ENCODE results near the gene PPP6R2.
A peak's percentile ranks its signal among the peaks of the same experiment; 100 is the strongest.
"Not testable (repeated sequence)": the region's sequence is repeated elsewhere in the genome, so short reads cannot be mapped to it uniquely, and the experiment has no call there.

PPP6R2 gene

GRCh38 chr22:50360578-50360977 lies 17.5 kb downstream of the PPP6R2 start:
- Mint-ChIP-seq H3K4me1 (peaks cover 25% of the 10 kb centered on the region), H3K27ac (no peak overlapping the region), H3K27me3 (no peaks in the 10 kb centered on the region), H3K36me3 (peaks cover 28% of the 10 kb centered on the region), H3K4me3 (no peak overlapping the region), H3K9me3 (no peaks in the 10 kb centered on the region)
- DNase-seq = no peak
- CTCF ChIA-PET = interaction anchor here (1.6 kb wide), 1 partner anchor 18 kb away, joined by 4 read pairs; no protein-coding TSS in a partner anchor

- peaks cover 30% of the 10 kb centered on the region for H3K36me3 Mint-ChIP-seq
- no peaks in the 10 kb centered on the region for H3K27me3 Mint-ChIP-seq
- no peak overlapping the region for H3K4me3 Mint-ChIP-seq
- H3K9me3 Mint-ChIP-seq = no peaks in the 10 kb centered on the region
- no peak for DNase-seq
- CTCF ChIA-PET = interaction anchor here (1.6 kb wide), 1 partner anchor 17 kb away, joined by 4 read pairs; no protein-coding TSS in a partner anchor
- H3K4me1 Mint-ChIP-seq = peaks cover 25% of the 10 kb centered on the region
- no peak overlapping the region for H3K27ac Mint-ChIP-seq
Measured at GRCh38 chr22:50361222-50361621, 18.1 kb downstream of the PPP6R2 start.

GRCh38 chr22:50361688-50362087 lies 18.6 kb downstream of the PPP6R2 start:
- peak overlapping the region; percentile 59 for H3K27ac Mint-ChIP-seq
- H3K27me3 Mint-ChIP-seq = no peaks in the 10 kb centered on the region
- peaks cover 25% of the 10 kb centered on the region for H3K4me1 Mint-ChIP-seq
- H3K4me3 Mint-ChIP-seq = no peak overlapping the region
- H3K36me3 Mint-ChIP-seq = peaks cover 28% of the 10 kb centered on the region
- H3K9me3 Mint-ChIP-seq = no peaks in the 10 kb centered on the region
- CTCF ChIA-PET = interaction anchor here (1.6 kb wide), 1 partner anchor 16 kb away, joined by 4 read pairs; no protein-coding TSS in a partner anchor
- DNase-seq = no peak

GRCh38 chr22:50363166-50363802 lies 20.2 kb downstream of the PPP6R2 start:
- no peak overlapping the region for H3K4me3 Mint-ChIP-seq
- H3K36me3 Mint-ChIP-seq = peaks cover 34% of the 10 kb centered on the region
- no peak overlapping the region for H3K27ac Mint-ChIP-seq
- no peaks in the 10 kb centered on the region for H3K27me3 Mint-ChIP-seq
- H3K9me3 Mint-ChIP-seq = no peaks in the 10 kb centered on the region
- peaks cover 18% of the 10 kb centered on the region for H3K4me1 Mint-ChIP-seq
- CTCF ChIA-PET = no interaction called here
- DNase-seq = no peak

GRCh38 chr22:50363803-50364194 lies 20.7 kb downstream of the PPP6R2 start:
- H3K9me3 Mint-ChIP-seq, H3K4me3 Mint-ChIP-seq, CTCF ChIA-PET, H3K27ac Mint-ChIP-seq, DNase-seq, H3K27me3 Mint-ChIP-seq: not testable (repeated sequence)
- Mint-ChIP-seq H3K36me3 (peaks cover 37% of the 10 kb centered on the region), H3K4me1 (peaks cover 18% of the 10 kb centered on the region)

- H3K27ac Mint-ChIP-seq = no peak overlapping the region
- no peaks in the 10 kb centered on the region for H3K27me3 Mint-ChIP-seq
- no peak for DNase-seq
- H3K4me1 Mint-ChIP-seq = no peaks in the 10 kb centered on the region
- no peaks in the 10 kb centered on the region for H3K9me3 Mint-ChIP-seq
- no peak overlapping the region for H3K4me3 Mint-ChIP-seq
- H3K36me3 Mint-ChIP-seq = peaks cover 27% of the 10 kb centered on the region
- CTCF ChIA-PET = interaction anchor here (0.8 kb wide), 1 partner anchor 130 kb away, joined by 3 read pairs; no protein-coding TSS in a partner anchor
Measured at GRCh38 chr22:50367778-50368500, 24.8 kb downstream of the PPP6R2 start.

- H3K9me3 Mint-ChIP-seq = no peaks in the 10 kb centered on the region
- peaks cover 12% of the 10 kb centered on the region for H3K4me1 Mint-ChIP-seq
- no peak overlapping the region for H3K27ac Mint-ChIP-seq
- H3K4me3 Mint-ChIP-seq = no peak overlapping the region
- CTCF ChIA-PET = interaction anchor here (0.7 to 1.2 kb wide), 2 partner anchors 42 to 120 kb away, joined by 3 read pairs; no protein-coding TSS in a partner anchor
- H3K27me3 Mint-ChIP-seq = no peaks in the 10 kb centered on the region
- H3K36me3 Mint-ChIP-seq = peaks cover 37% of the 10 kb centered on the region
- DNase-seq = no peak
Measured at GRCh38 chr22:50371101-50371648, 28.0 kb downstream of the PPP6R2 start.

- Mint-ChIP-seq H3K27me3 (no peaks in the 10 kb centered on the region), H3K27ac (peak overlapping the region; percentile 83), H3K36me3 (peaks cover 35% of the 10 kb centered on the region), H3K4me3 (no peak overlapping the region), H3K9me3 (no peaks in the 10 kb centered on the region), H3K4me1 (peaks cover 17% of the 10 kb centered on the region)
- CTCF ChIA-PET = interaction anchor here (1.5 kb wide), 1 partner anchor 10 kb away, joined by 5 read pairs; no protein-coding TSS in a partner anchor
- peak; percentile 27 for DNase-seq
Measured at GRCh38 chr22:50376085-50376651, 33.0 kb downstream of the PPP6R2 start.

- H3K9me3 Mint-ChIP-seq, DNase-seq, CTCF ChIA-PET, H3K27me3 Mint-ChIP-seq, H3K4me1 Mint-ChIP-seq, H3K4me3 Mint-ChIP-seq, H3K27ac Mint-ChIP-seq: not testable (repeated sequence)
- peaks cover 13% of the 10 kb centered on the region for H3K36me3 Mint-ChIP-seq
Measured at GRCh38 chr22:50381021-50381555, 38.0 kb downstream of the PPP6R2 start.

GRCh38 chr22:50396751-50397370 lies 53.7 kb downstream of the PPP6R2 start:
- CTCF ChIA-PET = interaction anchor here (0.6 kb wide), 1 partner anchor 10 kb away, joined by 3 read pairs; no protein-coding TSS in a partner anchor
- H3K4me3 Mint-ChIP-seq = no peak overlapping the region

GRCh38 chr22:50397371-50398060 lies 54.4 kb downstream of the PPP6R2 start:
- not testable (repeated sequence) for DNase-seq, H3K4me3 Mint-ChIP-seq, H3K27me3 Mint-ChIP-seq, H3K9me3 Mint-ChIP-seq
- peak overlapping the region; percentile 5 for H3K27ac Mint-ChIP-seq
- peaks cover 31% of the 10 kb centered on the region for H3K4me1 Mint-ChIP-seq
- CTCF ChIA-PET = interaction anchor here (0.6 kb wide), 1 partner anchor 11 kb away, joined by 3 read pairs; no protein-coding TSS in a partner anchor
- H3K36me3 Mint-ChIP-seq = peaks cover 31% of the 10 kb centered on the region

More at GRCh38 chr22:50396751-50397370, 53.7 kb downstream of the PPP6R2 start:
- H3K4me1 Mint-ChIP-seq = peaks cover 31% of the 10 kb centered on the region
- peak overlapping the region; percentile 5 for H3K27ac Mint-ChIP-seq
- no peak for DNase-seq
- peaks cover 30% of the 10 kb centered on the region for H3K36me3 Mint-ChIP-seq
- no peaks in the 10 kb centered on the region for H3K9me3 Mint-ChIP-seq
- no peaks in the 10 kb centered on the region for H3K27me3 Mint-ChIP-seq

GRCh38 chr22:50398831-50399648 lies 55.9 kb downstream of the PPP6R2 start:
- no peak for DNase-seq
- no peaks in the 10 kb centered on the region for H3K9me3 Mint-ChIP-seq
- peak overlapping the region; percentile 33 for H3K27ac Mint-ChIP-seq
- no peaks in the 10 kb centered on the region for H3K27me3 Mint-ChIP-seq
- CTCF ChIA-PET = interaction anchor here (1.6 to 1.7 kb wide), 3 partner anchors 9 to 99 kb away, joined by 5 to 8 read pairs (median 5); no protein-coding TSS in a partner anchor
- peaks cover 31% of the 10 kb centered on the region for H3K4me1 Mint-ChIP-seq
- H3K4me3 Mint-ChIP-seq = no peak overlapping the region
- peaks cover 22% of the 10 kb centered on the region for H3K36me3 Mint-ChIP-seq
